ENCODE measurements around the gene LCOR. TPM values are rescaled to one million over a fixed set of nuclear protein-coding genes. Genes with fewer than 3 reads are reported as not detected.

Gene LCOR
- total and polyA plus RNA-seq, 2 experiments from 2014 or later, result 26.1 to 48.7 TPM

GRCh38 chr10:97010695-97011206, 178.7 kb downstream of the LCOR start:
- no peak overlapping the region for H3K4me2 ChIP-seq
- TF ChIP-seq, protein P1, sequence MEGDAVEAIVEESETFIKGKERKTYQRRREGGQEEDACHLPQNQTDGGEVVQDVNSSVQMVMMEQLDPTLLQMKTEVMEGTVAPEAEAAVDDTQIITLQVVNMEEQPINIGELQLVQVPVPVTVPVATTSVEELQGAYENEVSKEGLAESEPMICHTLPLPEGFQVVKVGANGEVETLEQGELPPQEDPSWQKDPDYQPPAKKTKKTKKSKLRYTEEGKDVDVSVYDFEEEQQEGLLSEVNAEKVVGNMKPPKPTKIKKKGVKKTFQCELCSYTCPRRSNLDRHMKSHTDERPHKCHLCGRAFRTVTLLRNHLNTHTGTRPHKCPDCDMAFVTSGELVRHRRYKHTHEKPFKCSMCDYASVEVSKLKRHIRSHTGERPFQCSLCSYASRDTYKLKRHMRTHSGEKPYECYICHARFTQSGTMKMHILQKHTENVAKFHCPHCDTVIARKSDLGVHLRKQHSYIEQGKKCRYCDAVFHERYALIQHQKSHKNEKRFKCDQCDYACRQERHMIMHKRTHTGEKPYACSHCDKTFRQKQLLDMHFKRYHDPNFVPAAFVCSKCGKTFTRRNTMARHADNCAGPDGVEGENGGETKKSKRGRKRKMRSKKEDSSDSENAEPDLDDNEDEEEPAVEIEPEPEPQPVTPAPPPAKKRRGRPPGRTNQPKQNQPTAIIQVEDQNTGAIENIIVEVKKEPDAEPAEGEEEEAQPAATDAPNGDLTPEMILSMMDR (IDR thresholded peaks at IDR 0.05; ENCODE audit: poor library complexity), result no peak
- H2AFZ ChIP-seq, result no peak overlapping the region
- no peaks in the 10 kb centered on the region for H3K36me3 ChIP-seq (replicated peaks; ENCODE audit: insufficient read depth, low read depth)
- no peaks in the 10 kb centered on the region for H3K27me3 ChIP-seq
- H4K20me1 ChIP-seq (ENCODE audit: insufficient read depth, poor library complexity, severe bottlenecking), result no peaks in the 10 kb centered on the region
- no peak overlapping the region for H3K27ac ChIP-seq
- WGBS (ENCODE audit: low lambda C conversion rate, missing lambda C conversion rate), result 89% methylated on average over 4 of the region's 4 CpGs
- no peaks in the 10 kb centered on the region for H3K9me2 ChIP-seq (replicated peaks; ENCODE audit: insufficient read depth)
- no peaks in the 10 kb centered on the region for H3K4me1 ChIP-seq (ENCODE audit: insufficient read depth)
- H3K9me3 ChIP-seq (ENCODE audit: low read depth), result peaks cover 6% of the 10 kb centered on the region
- no peak for DNase-seq (ENCODE audit: low spot score)
- no peaks in the 10 kb centered on the region for H3K79me2 ChIP-seq
- no peak overlapping the region for H3K4me3 ChIP-seq

DNA sequence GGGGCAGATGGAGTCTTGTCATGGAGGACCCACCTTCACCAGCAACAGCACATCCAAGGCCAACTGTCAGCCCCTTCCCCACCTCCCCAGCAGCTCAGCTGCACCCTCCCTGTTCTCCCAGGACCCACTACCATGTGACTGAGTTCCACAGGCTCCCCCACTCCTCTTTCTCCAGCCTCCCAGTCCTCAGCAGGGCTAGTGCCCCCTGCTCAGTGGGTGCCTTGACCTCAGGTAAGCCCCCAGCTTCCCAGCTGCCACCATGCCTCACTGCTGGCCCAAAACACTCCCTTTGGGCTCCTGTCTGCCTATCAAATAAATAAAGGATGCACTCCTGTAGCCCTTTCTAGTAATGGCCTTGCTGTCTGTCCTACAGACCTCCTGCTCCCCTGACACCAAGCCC, 179.3 kb downstream of the LCOR start:
- Histone ChIP-seq H4K20me1 (ENCODE audit: insufficient read depth, poor library complexity, severe bottlenecking) (no peaks in the 10 kb centered on the region), H3K27ac (no peak overlapping the region), H3K4me2 (no peak overlapping the region), H3K27me3 (no peaks in the 10 kb centered on the region), H3K9me3 (ENCODE audit: low read depth) (peaks cover 6% of the 10 kb centered on the region), H3K79me2 (no peaks in the 10 kb centered on the region), H2AFZ (no peak overlapping the region), H3K4me3 (no peak overlapping the region), H3K9me2 (replicated peaks; ENCODE audit: insufficient read depth) (no peaks in the 10 kb centered on the region), H3K4me1 (ENCODE audit: insufficient read depth) (no peaks in the 10 kb centered on the region), H3K36me3 (replicated peaks; ENCODE audit: insufficient read depth, low read depth) (no peaks in the 10 kb centered on the region)
- no peak for TF ChIP-seq EZH2phosphoT487 (IDR thresholded peaks at IDR 0.05; ENCODE audit: low read depth, severe bottlenecking, unreplicated experiment)
- TF ChIP-seq, protein P1 (IDR thresholded peaks at IDR 0.05; ENCODE audit: poor library complexity), result no peak
- no peak for TF ChIP-seq EZH2 (IDR thresholded peaks at IDR 0.05; ENCODE audit: borderline replicate concordance)
- no peak for DNase-seq (ENCODE audit: low spot score)

GRCh38 chr10:97012470-97012869, 180.4 kb downstream of the LCOR start:
- TF ChIP-seq EZH2 (IDR thresholded peaks at IDR 0.05; ENCODE audit: borderline replicate concordance) (no peak), EZH2phosphoT487 (IDR thresholded peaks at IDR 0.05; ENCODE audit: low read depth, severe bottlenecking, unreplicated experiment) (no peak)
- TF ChIP-seq, protein P1 (IDR thresholded peaks at IDR 0.05; ENCODE audit: poor library complexity), result no peak
- Histone ChIP-seq H3K9me3 (ENCODE audit: low read depth) (peaks cover 6% of the 10 kb centered on the region), H2AFZ (no peak overlapping the region), H3K36me3 (replicated peaks; ENCODE audit: insufficient read depth, low read depth) (no peaks in the 10 kb centered on the region), H3K4me1 (ENCODE audit: insufficient read depth) (no peaks in the 10 kb centered on the region), H3K27ac (no peak overlapping the region), H3K4me3 (no peak overlapping the region), H4K20me1 (ENCODE audit: insufficient read depth, poor library complexity, severe bottlenecking) (no peaks in the 10 kb centered on the region), H3K4me2 (no peak overlapping the region), H3K79me2 (no peaks in the 10 kb centered on the region), H3K27me3 (no peaks in the 10 kb centered on the region), H3K9me2 (replicated peaks; ENCODE audit: insufficient read depth) (no peaks in the 10 kb centered on the region)
- 84% methylated on average over 8 of the region's 8 CpGs for WGBS (ENCODE audit: low lambda C conversion rate, missing lambda C conversion rate)
- no peak for DNase-seq (ENCODE audit: low spot score)

- no peak for DNase-seq (ENCODE audit: low spot score)
- Histone ChIP-seq H3K9me2 (replicated peaks; ENCODE audit: insufficient read depth) (no peaks in the 10 kb centered on the region), H4K20me1 (ENCODE audit: insufficient read depth, poor library complexity, severe bottlenecking) (no peaks in the 10 kb centered on the region), H3K27me3 (no peaks in the 10 kb centered on the region), H3K4me3 (no peak overlapping the region), H3K27ac (no peak overlapping the region), H2AFZ (no peak overlapping the region), H3K79me2 (no peaks in the 10 kb centered on the region), H3K4me2 (no peak overlapping the region), H3K36me3 (replicated peaks; ENCODE audit: insufficient read depth, low read depth) (no peaks in the 10 kb centered on the region), H3K9me3 (ENCODE audit: low read depth) (no peaks in the 10 kb centered on the region), H3K4me1 (ENCODE audit: insufficient read depth) (no peaks in the 10 kb centered on the region)
- TF ChIP-seq EZH2 (IDR thresholded peaks at IDR 0.05; ENCODE audit: borderline replicate concordance), result no peak
- TF ChIP-seq, protein P1 (IDR thresholded peaks at IDR 0.05; ENCODE audit: poor library complexity), result no peak
- no peak for TF ChIP-seq EZH2phosphoT487 (IDR thresholded peaks at IDR 0.05; ENCODE audit: low read depth, severe bottlenecking, unreplicated experiment)
- WGBS (ENCODE audit: low lambda C conversion rate, missing lambda C conversion rate), result 95% methylated on average over 8 of the region's 8 CpGs
Observed at GRCh38 chr10:97013568-97013967, 181.5 kb downstream of the LCOR start.
